Epithelial cell of esophagus (primary cell): ENCODE measurements around the gene SCN8A.

Experiments
- DNase-seq: peaks from one replicate; pipeline ENCODE4 v3.0.0; 2010; ENCODE audit warnings: low read depth
- H3K4me3 ChIP-seq: 2 replicates; pipeline ENCODE4 v1.5.1; 2011; ENCODE audit warnings: mild to moderate bottlenecking, low read length, control low read depth
- CTCF ChIP-seq: IDR thresholded peaks from 2 replicates; pipeline ENCODE4 v1.5.1; 2011; ENCODE audit warnings: low read depth, mild to moderate bottlenecking, low read length, control low read depth, inconsistent platforms; ENCODE audit not compliant: insufficient read depth; ENCODE audit errors: missing control alignments

SCN8A gene

GRCh38 chr12:51667269-51667668 is 76.2 kb downstream of the SCN8A start:
- DNase-seq, result no peak
- no peak for TF ChIP-seq CTCF
- no peak overlapping the region for H3K4me3 ChIP-seq

DNA sequence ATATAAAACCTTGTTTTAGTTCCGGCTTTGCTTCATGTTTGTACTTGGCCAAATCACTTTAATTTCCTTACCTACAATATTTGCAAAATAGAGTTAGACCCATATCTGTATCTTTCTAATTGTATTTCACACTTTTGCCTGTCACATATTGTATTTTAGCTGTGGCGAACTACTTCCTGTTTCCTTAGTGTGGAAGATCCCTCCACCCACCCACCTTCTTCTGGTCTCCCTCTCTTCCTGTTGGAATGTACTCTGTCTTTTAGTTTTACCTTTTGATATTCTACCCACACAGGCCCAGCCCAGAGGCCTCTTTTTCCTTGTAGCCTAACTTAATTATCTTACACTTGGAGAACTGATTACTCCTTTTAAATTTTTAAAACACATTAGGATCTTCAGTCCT is 78.2 kb downstream of the SCN8A start:
- H3K4me3 ChIP-seq, result no peak overlapping the region
- TF ChIP-seq CTCF, result no peak
- DNase-seq, result no peak

GRCh38 chr12:51669996-51670395 is 79.0 kb downstream of the SCN8A start:
- DNase-seq, result peak; percentile 31
- TF ChIP-seq CTCF, result no peak
- H3K4me3 ChIP-seq, result no peak overlapping the region

DNA sequence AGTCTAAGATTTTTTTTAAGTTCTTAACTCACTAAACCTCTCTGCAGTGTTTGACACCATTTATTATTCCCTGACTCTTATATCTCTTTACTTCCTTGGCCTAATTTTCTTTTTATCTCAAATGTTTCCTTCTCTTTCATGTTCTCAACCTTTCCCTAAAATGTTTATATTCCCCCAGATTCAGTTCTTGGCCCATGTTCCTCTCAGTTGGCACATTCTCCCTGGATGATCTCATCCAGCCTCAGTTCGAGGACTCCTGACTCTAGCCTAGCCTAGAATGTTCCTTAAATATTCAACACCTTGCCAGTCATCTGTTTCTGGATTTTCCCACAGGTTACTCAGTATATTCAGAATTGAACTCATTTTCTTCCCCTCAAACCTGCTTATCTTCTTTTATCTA is 81.3 kb downstream of the SCN8A start:
- no peak overlapping the region for H3K4me3 ChIP-seq
- no peak for TF ChIP-seq CTCF
- no peak for DNase-seq

- no peak for TF ChIP-seq CTCF
- no peak overlapping the region for H3K4me3 ChIP-seq
- no peak for DNase-seq
Observed at GRCh38 chr12:51675071-51675803, 84.2 kb downstream of the SCN8A start.

DNA sequence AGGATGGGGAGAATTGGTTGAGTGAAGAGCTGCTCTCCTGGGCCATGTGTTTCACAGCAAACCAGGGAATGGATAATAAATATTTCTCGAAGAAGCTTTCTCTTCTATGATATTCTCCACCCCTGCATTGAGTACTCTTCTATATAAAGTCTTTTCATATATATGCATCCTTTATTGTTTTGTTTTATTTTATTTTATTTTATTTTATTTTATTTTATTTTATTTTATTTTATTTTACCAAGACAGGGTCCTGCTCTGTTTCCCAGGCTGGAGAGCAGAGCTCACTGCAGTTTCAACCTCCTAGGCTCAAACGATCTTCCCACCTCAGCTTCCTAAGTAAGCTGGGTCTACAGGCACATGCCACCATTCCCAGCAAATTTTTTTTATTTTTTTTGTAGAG is 85.8 kb downstream of the SCN8A start:
- no peak for DNase-seq
- no peak overlapping the region for H3K4me3 ChIP-seq
- TF ChIP-seq CTCF, result no peak
